ENCODE data around the gene ICAM3.
"Not testable (repeated sequence)": the region's sequence is repeated elsewhere in the genome, so short reads cannot be mapped to it uniquely, and the experiment has no call there.

The ICAM3 gene, protein sequence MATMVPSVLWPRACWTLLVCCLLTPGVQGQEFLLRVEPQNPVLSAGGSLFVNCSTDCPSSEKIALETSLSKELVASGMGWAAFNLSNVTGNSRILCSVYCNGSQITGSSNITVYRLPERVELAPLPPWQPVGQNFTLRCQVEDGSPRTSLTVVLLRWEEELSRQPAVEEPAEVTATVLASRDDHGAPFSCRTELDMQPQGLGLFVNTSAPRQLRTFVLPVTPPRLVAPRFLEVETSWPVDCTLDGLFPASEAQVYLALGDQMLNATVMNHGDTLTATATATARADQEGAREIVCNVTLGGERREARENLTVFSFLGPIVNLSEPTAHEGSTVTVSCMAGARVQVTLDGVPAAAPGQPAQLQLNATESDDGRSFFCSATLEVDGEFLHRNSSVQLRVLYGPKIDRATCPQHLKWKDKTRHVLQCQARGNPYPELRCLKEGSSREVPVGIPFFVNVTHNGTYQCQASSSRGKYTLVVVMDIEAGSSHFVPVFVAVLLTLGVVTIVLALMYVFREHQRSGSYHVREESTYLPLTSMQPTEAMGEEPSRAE

GRCh38 chr19:10339380-10339960 is at the start of gene ICAM3:
Gene ICAM3 (minus strand): TSS chr19:10339624. CDS start chr19:10339614, 10 bp downstream.
- DNase-seq: no peak

DNA sequence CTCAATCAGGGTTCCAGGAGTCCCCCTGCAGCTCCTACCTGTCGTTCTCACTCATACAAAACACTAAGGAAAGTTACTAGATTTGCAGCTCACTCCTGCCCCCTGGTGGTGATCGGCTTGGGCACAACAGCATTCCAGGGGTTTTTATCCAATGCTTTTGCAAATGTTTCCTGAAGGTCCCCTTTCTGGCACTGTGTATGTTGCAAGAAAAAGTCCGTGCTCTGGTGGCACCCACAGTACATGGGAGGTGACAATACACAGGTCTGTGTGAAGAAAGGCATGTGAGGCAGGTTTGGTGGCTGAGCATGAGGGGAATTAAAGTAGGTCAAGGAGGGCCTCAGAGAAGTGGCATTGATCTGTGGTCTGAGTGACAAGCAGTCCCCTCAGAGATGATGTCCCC is 49.5 kb upstream of the ICAM3 start:
- DNase-seq: peak; percentile 75

GRCh38 chr19:10384580-10384979 is 45.2 kb upstream of the ICAM3 start:
- no peak for DNase-seq

DNA sequence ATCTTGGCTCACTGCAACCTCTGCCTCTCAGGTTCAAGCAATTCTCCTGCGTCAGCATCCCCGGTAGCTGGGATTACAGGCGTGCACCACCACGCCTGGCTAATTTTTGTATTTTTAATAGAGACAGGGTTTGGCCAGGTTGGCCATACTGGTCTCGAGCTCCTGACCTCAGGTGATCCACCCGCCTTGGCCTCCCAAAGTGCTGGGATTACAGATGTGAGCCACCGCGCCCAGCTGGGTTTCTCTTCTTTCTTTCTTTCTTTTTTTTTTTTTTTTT is 43.7 kb upstream of the ICAM3 start:
- DNase-seq: not testable (repeated sequence)

DNA sequence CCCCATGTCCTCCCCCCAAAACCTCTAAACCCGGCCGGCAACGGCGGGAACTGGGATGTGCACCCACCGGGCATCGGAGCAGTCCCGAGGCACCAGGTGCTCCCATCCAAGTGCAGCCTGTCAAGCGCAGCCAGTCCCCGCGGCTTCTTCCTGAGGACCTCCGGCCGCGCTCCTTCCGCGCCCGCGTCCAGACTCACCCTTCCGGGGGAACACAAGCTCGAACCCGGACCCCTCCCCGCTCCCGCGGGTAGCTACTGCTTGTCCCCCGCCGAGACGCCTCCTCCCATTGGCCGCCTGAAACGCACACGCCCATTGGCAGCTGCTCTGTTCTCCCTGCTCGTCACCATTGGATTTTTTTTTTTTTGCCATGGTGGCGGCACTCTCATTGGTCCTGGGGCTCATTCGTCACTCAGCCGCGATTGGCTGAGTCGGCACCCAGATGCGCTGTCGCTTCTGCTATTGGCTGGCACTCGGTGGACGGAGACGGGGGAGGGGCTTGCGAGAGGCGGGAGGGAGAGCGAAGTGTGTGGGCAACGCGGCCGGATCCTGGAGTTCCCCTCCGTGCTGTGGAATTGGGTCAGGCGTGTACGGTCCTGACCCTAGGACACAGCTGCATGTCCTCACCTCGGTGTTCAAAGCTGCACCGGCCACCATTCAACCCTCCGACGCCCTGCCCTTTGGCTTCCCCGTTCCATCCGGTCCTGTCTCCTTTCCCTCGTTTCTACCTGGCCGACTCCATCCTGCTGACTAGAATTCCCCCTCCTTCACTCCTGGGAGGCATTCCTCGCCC is 41.1 kb upstream of the ICAM3 start, which contains the start of gene TYK2:
TYK2 (minus strand) TSS at position 260 of the 790 bp plus-strand sequence. CDS start 2,166 bp downstream, outside the sequence.
- peak; percentile 98 for DNase-seq

DNA sequence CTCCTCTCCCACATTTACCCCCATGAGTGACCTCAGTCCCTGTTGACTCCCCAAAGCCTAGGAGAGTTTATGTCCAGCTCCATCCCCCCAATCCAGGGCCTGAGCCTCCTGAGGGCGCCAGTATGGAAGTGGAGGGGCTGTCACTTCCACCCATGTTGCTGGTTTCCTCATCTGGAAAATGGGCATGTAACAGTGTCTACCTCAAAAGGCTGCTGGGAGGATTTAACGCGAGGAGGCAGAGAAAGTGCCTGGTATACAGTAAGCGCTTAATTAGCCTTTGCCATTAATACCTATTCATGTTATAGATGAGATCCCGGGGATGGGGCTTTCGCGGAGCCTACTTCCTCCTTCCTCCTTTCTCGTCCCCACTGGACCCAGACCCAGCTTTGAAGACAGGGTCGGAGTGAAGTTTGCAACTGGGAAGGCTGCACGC is 40.5 kb upstream of the ICAM3 start:
- DNase-seq: no peak

DNA sequence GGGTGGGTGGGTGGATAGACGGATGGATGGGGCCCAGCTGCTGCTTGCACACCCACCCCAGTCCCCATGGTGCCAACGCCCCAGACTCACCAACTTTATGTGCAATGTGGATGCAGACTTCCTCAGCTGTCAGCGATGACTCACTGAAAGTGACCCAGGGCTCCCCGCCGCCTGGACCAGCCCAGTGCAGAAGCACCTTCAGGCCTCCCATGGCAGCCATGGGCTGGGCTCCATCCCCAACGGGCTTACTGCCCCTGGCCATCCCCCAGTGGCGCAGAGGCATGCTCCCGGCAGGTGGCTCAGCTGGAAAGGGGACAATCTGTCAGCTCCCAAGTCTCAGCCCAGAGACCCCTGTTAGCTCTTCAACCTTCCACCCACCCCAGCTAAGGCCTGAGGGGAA is 38.7 kb upstream of the ICAM3 start:
- no peak for DNase-seq

GRCh38 chr19:10377140-10377640 is 37.8 kb upstream of the ICAM3 start:
- not testable (repeated sequence) for DNase-seq

DNA sequence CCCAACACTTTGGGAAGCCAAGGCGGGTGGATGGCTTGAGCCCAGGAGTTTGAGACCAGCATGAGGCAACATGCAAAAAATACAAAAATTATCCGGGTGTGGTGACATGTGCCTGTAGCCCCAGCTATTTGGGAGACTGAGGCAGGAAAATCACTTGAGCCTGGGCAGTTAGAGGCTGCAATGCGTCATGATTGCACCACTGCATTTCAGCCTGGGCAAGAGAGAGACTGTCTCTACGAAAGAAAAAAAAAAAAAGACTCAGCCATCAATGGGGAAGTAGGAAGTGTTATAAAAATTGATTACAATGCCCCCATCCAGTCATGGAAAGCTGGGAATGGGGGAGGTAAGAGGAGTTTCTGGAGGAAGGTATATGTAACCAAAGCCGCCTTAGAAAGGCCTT is 35.5 kb upstream of the ICAM3 start:
- no peak for DNase-seq

- DNase-seq: no peak
Observed at GRCh38 chr19:10372690-10373089, 33.3 kb upstream of the ICAM3 start.

- DNase-seq: no peak
Observed at GRCh38 chr19:10368101-10368803, 28.8 kb upstream of the ICAM3 start.

- not testable (repeated sequence) for DNase-seq
Observed at GRCh38 chr19:10366950-10367512, 27.6 kb upstream of the ICAM3 start.

- DNase-seq: no peak
Observed at GRCh38 chr19:10365518-10365917, 26.1 kb upstream of the ICAM3 start.

GRCh38 chr19:10364644-10365043 is 25.2 kb upstream of the ICAM3 start:
- no peak for DNase-seq

DNA sequence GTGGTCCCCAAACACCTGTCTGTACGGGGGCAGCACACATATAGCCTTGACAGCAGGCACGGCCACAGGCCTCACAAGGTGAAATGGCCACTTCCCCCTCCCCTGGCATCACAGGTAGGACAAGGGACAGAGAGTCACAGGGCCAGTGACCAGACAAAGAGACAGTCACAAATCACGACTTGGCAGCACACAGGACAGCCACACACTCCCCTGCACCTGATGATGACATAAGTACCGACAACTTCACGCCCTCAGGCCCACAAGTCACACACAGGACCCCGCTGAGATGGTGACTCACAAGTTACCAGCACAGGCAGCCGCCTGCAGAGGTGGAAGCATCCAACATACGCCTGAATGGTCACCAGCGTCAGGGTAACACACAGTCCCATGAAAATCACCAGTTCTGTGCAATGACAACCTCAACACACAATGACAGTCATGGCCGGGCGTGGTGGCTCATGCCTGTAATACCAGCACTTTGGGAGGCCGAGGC is 24.4 kb upstream of the ICAM3 start:
- DNase-seq: no peak

- DNase-seq: no peak
Observed at GRCh38 chr19:10362259-10362658, 22.8 kb upstream of the ICAM3 start.

DNA sequence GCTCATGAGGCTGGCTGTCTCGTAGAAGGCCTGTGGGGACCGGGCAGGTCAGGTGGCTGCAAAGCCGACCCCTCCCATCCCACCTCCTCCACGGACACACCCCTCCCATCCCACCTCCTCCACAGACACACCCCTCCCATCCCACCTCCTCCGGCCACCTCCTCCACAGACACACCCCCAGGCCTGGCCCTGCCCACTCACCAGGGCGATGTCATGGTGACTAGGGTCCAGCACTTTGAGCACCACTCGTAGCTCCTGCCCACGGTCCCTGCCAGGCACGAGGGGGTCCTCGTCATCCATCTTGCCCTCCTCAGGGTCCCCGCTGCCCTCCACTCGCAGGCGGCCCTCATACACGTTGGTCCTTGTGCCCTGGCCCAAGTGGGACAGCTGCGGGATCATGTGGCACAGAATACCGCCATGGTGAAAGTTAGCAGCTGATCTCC is 22.2 kb upstream of the ICAM3 start:
- DNase-seq: no peak

- DNase-seq: no peak
Observed at GRCh38 chr19:10356431-10356830, 17.0 kb upstream of the ICAM3 start.

DNA sequence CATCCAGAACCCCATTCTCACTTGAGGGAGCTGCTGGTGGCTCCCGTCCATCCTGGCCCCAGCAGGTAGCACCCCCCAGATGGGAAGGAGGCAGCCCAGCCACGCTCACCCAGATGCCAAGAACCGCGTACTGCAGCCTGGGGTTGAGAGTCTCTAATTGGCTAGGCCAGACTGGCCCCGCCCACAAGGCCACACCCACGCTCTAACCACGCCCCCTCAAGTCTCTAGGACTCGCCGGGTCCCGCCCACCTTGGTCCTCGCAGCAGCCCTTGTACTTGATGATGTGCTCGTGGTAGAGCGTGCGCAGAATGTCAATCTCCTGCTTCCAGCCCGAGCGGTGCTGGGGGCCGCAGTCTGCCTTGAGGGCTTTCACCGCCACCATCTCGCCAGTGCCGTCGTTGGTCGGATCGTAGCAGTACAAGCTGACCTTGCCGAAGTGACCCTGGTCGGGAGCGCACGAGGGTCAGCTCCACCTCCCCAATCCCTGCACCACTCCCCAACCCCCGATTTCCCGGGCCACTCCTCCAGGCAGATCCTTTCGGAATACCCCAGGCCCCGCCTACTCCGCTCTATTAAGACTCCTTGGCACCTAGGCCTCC is 14.5 kb upstream of the ICAM3 start:
- no peak for DNase-seq

- no peak for DNase-seq
Observed at GRCh38 chr19:10352764-10353671, 13.6 kb upstream of the ICAM3 start.
